Keratinocyte (primary cell): ENCODE measurements around the gene MICU2. TPM values are rescaled to one million over a fixed set of nuclear protein-coding genes. Genes with fewer than 3 reads are reported as not detected.

ENCODE experiments used
- DNase-seq: peaks from one replicate; pipeline ENCODE4 v3.0.0-alpha.2; 2011; ENCODE audit warnings: low read depth, missing footprints, low spot score
- FAIRE-seq: peaks from 2 replicates; lab custom pipeline; 2011; peaks lifted over from hg19 to GRCh38; lab: Jason Lieb, UNC
- H2AFZ ChIP-seq: 2 replicates; pipeline ENCODE4 v1.6.0; 2012; ENCODE audit warnings: low read length, control low read depth, inconsistent platforms; ENCODE audit not compliant: control insufficient read depth
- H3K27ac ChIP-seq: 2 replicates; pipeline ENCODE4 v1.5.1; 2011; ENCODE audit warnings: low read length; ENCODE audit not compliant: control insufficient read depth, insufficient read depth
- H3K27me3 ChIP-seq: 3 replicates; pipeline ENCODE4 v1.6.0; 2011; ENCODE audit warnings: low read length; ENCODE audit not compliant: control insufficient read depth, insufficient read depth; ENCODE audit errors: extremely low read depth
- H3K36me3 ChIP-seq, 2 experiments: 2 replicates in 1 of 2; 3 replicates in 1 of 2; pipeline ENCODE4 v1.5.1; 2011; ENCODE audit warnings: low read length in 2 of 2, mild to moderate bottlenecking in 1 of 2; ENCODE audit not compliant: control insufficient read depth in 2 of 2, insufficient read depth in 2 of 2; ENCODE audit errors: extremely low read depth in 1 of 2
- H3K4me1 ChIP-seq: 3 replicates; pipeline ENCODE4 v1.5.1; 2011; ENCODE audit warnings: low read length; ENCODE audit not compliant: control insufficient read depth, insufficient read depth; ENCODE audit errors: extremely low read depth
- H3K4me2 ChIP-seq: 3 replicates; pipeline ENCODE4 v1.6.0; 2011; ENCODE audit warnings: low read depth, low read length; ENCODE audit not compliant: control insufficient read depth, insufficient read depth; ENCODE audit errors: extremely low read depth
- H3K4me3 ChIP-seq, 3 experiments: fragments of 200-600 bp in 1 of 3; sonication (generic) in 1 of 3; 2 replicates in 2 of 3; 3 replicates in 1 of 3; pipeline ENCODE4 v1.5.1; 2011 to 2016; ENCODE audit warnings: low read length in 3 of 3, mild to moderate bottlenecking in 3 of 3, control low read depth in 2 of 3, inconsistent platforms in 1 of 3, low read depth in 1 of 3, mixed read lengths in 1 of 3, mixed run types in 1 of 3, moderate library complexity in 1 of 3; ENCODE audit not compliant: control insufficient read depth in 2 of 3, insufficient read depth in 2 of 3; ENCODE audit errors: extremely low read depth in 1 of 3
- H3K79me2 ChIP-seq: 2 replicates; pipeline ENCODE4 v1.6.0; 2012; ENCODE audit warnings: low read length; ENCODE audit not compliant: control insufficient read depth, insufficient read depth
- H3K9ac ChIP-seq: 3 replicates; pipeline ENCODE4 v1.6.0; 2011; ENCODE audit warnings: low read length; ENCODE audit not compliant: control insufficient read depth, insufficient read depth; ENCODE audit errors: extremely low read depth
- H3K9me1 ChIP-seq: 3 replicates; pipeline ENCODE4 v1.6.0; 2011; ENCODE audit warnings: low read length; ENCODE audit not compliant: control insufficient read depth, insufficient read depth; ENCODE audit errors: extremely low read depth
- H3K9me3 ChIP-seq: 2 replicates; pipeline ENCODE4 v1.5.1; 2012; ENCODE audit warnings: low read depth, low read length; ENCODE audit not compliant: control insufficient read depth
- H4K20me1 ChIP-seq: 3 replicates; pipeline ENCODE4 v1.6.0; 2011; ENCODE audit warnings: low read length; ENCODE audit not compliant: control insufficient read depth, insufficient read depth; ENCODE audit errors: extremely low read depth
- CTCF ChIP-seq, 3 experiments: IDR thresholded peaks in 1 of 3; conservative IDR thresholded peaks in 1 of 3; optimal IDR thresholded peaks in 1 of 3; 2 replicates in 2 of 3; 3 replicates in 1 of 3; pipeline versions ENCODE3 to v1.5.1; 2011; ENCODE audit warnings: low read length in 3 of 3, mild to moderate bottlenecking in 3 of 3, moderate library complexity in 2 of 3, control low read depth in 1 of 3, inconsistent platforms in 1 of 3; ENCODE audit not compliant: insufficient read depth in 2 of 3; ENCODE audit errors: extremely low read depth in 1 of 3
- EZH2 ChIP-seq: IDR thresholded peaks from one replicate; pipeline ENCODE4 v1.6.1; 2012; ENCODE audit warnings: inconsistent platforms, mild to moderate bottlenecking, low read length, moderate library complexity
- dilution Hi-C: fragments of 300-500 bp; cut with MboI; formaldehyde crosslinking; loops from one replicate; pipeline ENCODE4 v1.7.0; 2020; ENCODE audit warnings: low sequenced_read_pairs; ENCODE audit not compliant: extremely low pct_ligation_motif_present
- polyA plus RNA-seq, 5 experiments: library from polyadenylated mRNA; depleted of rRNA in 3 of 5; stranded (reverse) in 3 of 5; stranded (forward) in 1 of 5; unstranded in 1 of 5; fragments of >200 nt; gene quantifications; 1 replicate in 1 of 5; 2 replicates in 3 of 5; 3 replicates in 1 of 5; pipeline versions ENCODE4 v1.2.1 to v1.2.3, GENCODE V29; 2011 to 2012; ENCODE audit warnings: missing spikeins in 2 of 5, low read depth in 1 of 5, low replicate concordance in 1 of 5

MICU2 gene
- polyA plus RNA-seq, 1 donor (not counting 4 experiments of a cell fraction or from before 2014, with no cell fraction given): 42.9 TPM

GRCh38 chr13:21567714-21568113, 36.3 kb downstream of the MICU2 start:
- Histone ChIP-seq H3K4me1 (no peaks in the 10 kb centered on the region), H3K27me3 (no peaks in the 10 kb centered on the region), H3K4me2 (no peak overlapping the region), H3K9ac (no peak overlapping the region), H3K9me3 (no peaks in the 10 kb centered on the region), H3K27ac (no peak overlapping the region), H3K9me1 (no peaks in the 10 kb centered on the region), H3K79me2 (peaks cover 4% of the 10 kb centered on the region), H4K20me1 (no peaks in the 10 kb centered on the region), H3K4me3 (no peak overlapping the region), H3K36me3 (peaks cover 0 to 4% of the 10 kb centered on the region in 2 experiments), H2AFZ (no peak overlapping the region)
- TF ChIP-seq EZH2 (no peak), CTCF (optimal IDR thresholded peaks at IDR 0.05 in 1 of 3, IDR thresholded peaks at IDR 0.05 in 1 of 3, conservative IDR thresholded peaks at IDR 0.05 in 1 of 3; ENCODE audit: extremely low read depth in 1 of 3, insufficient read depth in 2 of 3, low read length in 3 of 3) (no peak)
- dilution Hi-C loops: no loop called here
- FAIRE-seq: no peak
- no peak for DNase-seq

GRCh38 chr13:21557995-21558394, 46.0 kb downstream of the MICU2 start:
- FAIRE-seq (no peak), DNase-seq (no peak)
- Histone ChIP-seq H3K27me3 (no peaks in the 10 kb centered on the region), H3K9me3 (no peaks in the 10 kb centered on the region), H4K20me1 (no peaks in the 10 kb centered on the region), H2AFZ (no peak overlapping the region), H3K36me3 (no peaks in the 10 kb centered on the region), H3K9me1 (no peaks in the 10 kb centered on the region), H3K27ac (no peak overlapping the region), H3K4me1 (no peaks in the 10 kb centered on the region), H3K4me3 (no peak overlapping the region), H3K79me2 (no peaks in the 10 kb centered on the region), H3K9ac (no peak overlapping the region), H3K4me2 (no peak overlapping the region)
- dilution Hi-C loops: no loop called here
- TF ChIP-seq CTCF (optimal IDR thresholded peaks at IDR 0.05 in 1 of 3, IDR thresholded peaks at IDR 0.05 in 1 of 3, conservative IDR thresholded peaks at IDR 0.05 in 1 of 3; ENCODE audit: extremely low read depth in 1 of 3, insufficient read depth in 2 of 3, low read length in 3 of 3) (peak; percentile 52 to 61 (median 57)), EZH2 (no peak)
